DOHH2 (cell line): ENCODE data around the gene GRAP.
"Not testable (repeated sequence)": the region's sequence is repeated elsewhere in the genome, so short reads cannot be mapped to it uniquely, and the experiment has no call there.

Source experiments
- CTCF ChIP-seq: fragments of 200-600 bp; sonication (generic); IDR thresholded peaks from one replicate; pipeline ENCODE4 v1.5.1; 2014; ENCODE audit warnings: antibody characterized with exemption, mild to moderate bottlenecking, low read depth, low read length; ENCODE audit not compliant: poor library complexity, severe bottlenecking
- EZH2phosphoT487 ChIP-seq: fragments of 200-600 bp; sonication (generic); IDR thresholded peaks from 2 replicates; pipeline ENCODE4 v1.6.1; 2017; ENCODE audit warnings: borderline replicate concordance, mild to moderate bottlenecking, antibody characterized with exemption, low read length, moderate library complexity, mixed read lengths

- TF ChIP-seq CTCF, EZH2phosphoT487: not testable (repeated sequence)
Observed at GRCh38 chr17:19032377-19032988, 14.3 kb downstream of the GRAP start.
